DMS79 (cell line): ENCODE measurements around the gene KCNMB2.

ENCODE experiments used
- DNase-seq: peaks from one replicate; lab custom pipeline; 2025; lab: John Stamatoyannopoulos, UW

KCNMB2 gene

DNA sequence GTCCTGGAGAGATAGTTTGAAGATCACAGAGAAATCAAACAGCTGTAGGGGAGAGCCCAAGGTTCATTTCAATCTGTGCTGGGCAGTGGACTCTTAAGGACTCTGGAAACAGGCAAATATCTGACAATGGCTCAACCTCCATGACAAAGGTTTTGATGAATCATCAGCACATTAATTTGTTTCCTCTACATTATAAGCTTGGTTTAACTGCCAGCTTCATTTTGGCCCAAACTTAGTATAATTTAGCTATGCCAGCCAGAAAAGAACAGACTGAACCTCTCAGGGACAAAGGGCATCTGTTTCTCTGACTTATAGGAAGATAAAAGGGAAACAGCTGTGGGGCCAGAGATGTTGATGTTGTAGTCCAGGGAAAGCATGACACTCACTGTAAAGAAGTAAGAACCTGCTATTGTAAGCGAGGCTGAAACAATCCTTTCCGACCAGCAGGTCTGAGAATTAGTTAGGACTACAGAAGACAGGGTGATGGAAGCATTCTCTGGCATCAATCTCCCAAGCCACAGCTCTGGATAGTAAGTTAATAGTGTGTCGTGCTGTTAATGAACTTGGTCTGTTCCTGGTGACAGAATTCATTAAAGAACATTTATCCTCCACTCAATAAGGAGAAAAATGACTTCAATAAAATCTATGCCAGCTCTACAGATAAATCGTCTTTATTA, 110.1 kb downstream of the KCNMB2 start:
- no peak for DNase-seq

DNA sequence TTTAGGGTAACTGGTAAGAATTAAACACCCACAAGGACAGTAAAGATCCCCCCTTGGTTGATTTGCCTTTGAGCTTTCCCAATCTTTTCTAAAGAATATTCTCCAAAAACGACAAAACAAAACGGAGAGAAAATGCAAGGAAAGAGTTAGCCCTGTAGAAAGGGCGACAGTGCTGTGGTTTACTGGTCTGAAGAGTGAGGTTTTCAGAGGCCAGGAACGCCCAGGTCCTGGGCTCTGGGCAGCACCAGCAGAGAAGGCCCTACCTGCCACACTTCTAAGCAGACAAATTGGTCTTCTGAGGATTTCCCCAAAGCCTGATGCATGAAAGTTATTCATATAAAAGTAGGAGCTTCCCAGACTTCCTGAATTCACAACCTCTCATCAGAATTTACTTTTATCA, 119.3 kb downstream of the KCNMB2 start:
- DNase-seq, result no peak

DNA sequence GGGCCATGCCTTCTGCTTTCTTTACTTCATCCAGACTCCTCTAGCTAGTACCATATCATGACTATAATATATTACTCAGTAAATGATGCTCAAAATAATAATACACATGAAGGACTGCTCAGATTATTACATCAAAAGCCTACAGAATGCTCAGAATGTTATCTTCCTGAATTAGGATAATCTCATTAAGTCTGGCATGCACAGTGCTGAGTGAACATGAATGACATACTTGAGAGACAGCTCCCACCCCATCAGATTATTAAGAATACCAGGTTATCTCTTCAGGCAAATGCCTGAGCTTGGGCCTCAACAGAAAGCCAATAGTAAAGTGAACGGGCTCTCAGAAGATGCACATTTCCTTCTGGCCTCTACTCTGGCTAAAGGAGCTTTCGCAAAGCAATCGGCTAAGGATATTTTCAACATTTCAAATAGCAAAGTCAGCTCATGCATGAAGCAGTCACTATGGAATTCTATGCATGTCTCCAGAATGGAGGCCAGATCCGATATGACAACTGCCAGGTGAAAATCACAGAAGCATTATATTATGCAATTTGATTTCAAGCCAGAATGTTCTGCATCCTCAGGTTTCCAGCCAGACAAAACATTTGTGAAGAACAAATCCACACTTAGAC, 122.6 kb downstream of the KCNMB2 start:
- no peak for DNase-seq

GRCh38 chr3:178663201-178663934, 127.1 kb downstream of the KCNMB2 start:
- DNase-seq, result no peak

- no peak for DNase-seq
Measured at GRCh38 chr3:178665747-178666146, 129.5 kb downstream of the KCNMB2 start.

- DNase-seq, result no peak
Measured at GRCh38 chr3:178669022-178669601, 132.9 kb downstream of the KCNMB2 start.

- no peak for DNase-seq
Measured at GRCh38 chr3:178669758-178670157, 133.5 kb downstream of the KCNMB2 start.

- DNase-seq, result no peak
Measured at GRCh38 chr3:178671377-178671776, 135.1 kb downstream of the KCNMB2 start.

GRCh38 chr3:178671791-178672190, 135.6 kb downstream of the KCNMB2 start:
- DNase-seq, result no peak

- no peak for DNase-seq
Measured at GRCh38 chr3:178672275-178672674, 136.0 kb downstream of the KCNMB2 start.

DNA sequence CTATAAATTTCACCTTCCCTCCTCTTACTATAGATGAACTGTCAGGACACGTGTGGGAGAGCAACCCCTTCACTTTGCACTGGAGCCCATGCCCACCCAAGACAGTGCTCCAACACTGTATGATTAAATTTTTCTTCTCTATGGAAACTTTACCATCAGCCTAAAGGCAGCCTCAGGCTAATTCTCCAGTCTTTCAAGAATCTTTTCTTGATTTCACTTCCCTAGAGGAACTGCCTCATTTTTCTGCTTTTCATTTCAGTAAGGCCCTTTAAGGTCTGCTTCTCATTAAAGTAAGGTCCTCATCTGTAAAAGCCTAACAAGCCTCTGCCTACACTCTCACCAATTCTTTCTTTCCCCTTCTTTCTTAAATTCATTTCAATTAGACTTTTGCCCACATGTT, 137.3 kb downstream of the KCNMB2 start:
- DNase-seq, result no peak

GRCh38 chr3:178676077-178676476, 139.8 kb downstream of the KCNMB2 start:
- DNase-seq, result no peak

GRCh38 chr3:178676942-178677790, 140.9 kb downstream of the KCNMB2 start:
- DNase-seq, result no peak

DNA sequence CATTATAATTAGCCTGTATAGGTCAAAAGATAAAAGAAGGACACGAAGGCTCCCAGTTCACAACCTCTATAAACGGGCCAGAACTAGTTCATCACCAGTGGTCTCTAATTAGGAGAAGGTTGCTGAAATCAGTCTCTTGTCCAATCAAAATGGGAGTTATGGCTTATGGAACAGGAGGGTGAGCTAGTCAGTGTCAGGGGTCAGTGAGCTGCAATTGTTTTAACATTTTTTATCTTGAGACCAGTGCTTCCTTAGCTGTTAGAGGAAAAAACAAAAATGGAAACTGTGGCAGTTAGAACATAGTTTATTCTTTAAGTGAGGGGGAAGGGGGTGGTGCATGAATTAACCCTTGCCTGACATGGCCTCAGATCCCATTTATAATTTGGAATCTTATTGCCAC, 141.7 kb downstream of the KCNMB2 start:
- no peak for DNase-seq

- no peak for DNase-seq
Measured at GRCh38 chr3:178680037-178680436, 143.8 kb downstream of the KCNMB2 start.

DNA sequence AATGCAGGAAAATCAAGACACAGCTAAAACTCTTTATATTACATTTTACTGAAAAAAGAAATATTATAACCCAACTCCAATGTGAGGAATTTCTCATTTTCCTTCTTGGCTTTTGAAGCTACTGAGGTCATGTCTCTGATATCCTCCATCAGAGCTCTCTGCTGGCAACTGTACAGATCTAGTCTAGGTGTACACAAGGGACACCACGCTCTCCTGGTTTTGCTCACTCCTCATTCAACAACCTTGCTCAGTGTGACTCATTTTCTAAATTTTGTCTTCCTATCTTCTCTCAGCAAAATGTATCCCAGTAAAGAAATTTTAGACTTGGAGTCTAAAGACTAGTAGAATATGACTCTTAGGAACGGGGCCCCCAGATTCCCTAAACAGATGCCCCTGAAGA, 144.3 kb downstream of the KCNMB2 start:
- DNase-seq, result no peak

GRCh38 chr3:178684881-178685590, 148.8 kb downstream of the KCNMB2 start:
- DNase-seq, result no peak

DNA sequence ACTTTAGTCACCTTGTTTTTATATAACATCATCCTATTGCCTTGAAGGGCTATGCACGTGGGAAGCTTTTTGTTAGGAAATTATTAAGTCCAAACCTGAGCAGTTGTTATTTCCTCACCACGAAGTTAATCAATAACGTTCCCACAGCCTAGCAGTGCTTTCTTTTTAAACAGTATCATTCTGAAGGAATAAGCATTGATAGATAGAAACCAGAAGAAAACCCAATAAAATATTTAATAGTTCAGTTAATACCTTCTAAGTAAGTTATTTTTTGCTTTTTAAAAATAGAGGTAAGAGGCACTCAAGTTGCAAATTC, 149.3 kb downstream of the KCNMB2 start:
- no peak for DNase-seq

DNA sequence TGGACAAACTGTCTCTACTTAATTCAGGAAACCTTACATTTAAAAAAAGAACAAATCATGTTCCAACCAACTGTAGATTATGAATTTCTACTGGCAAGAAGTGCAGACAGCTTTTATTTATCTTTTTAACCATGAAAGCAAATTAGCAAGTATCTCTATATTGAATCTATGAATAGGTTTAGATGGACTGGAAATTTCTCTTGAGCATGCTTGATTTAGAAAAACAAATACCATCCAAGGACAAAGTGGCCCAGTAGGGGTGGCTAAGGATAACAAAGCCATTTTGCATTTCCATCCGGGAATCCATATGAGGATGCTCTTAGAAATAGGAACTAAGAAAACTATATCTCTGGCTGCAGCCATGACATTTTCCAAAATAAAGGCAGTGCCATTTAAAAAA, 150.6 kb downstream of the KCNMB2 start:
- DNase-seq, result no peak

GRCh38 chr3:178690571-178690970, 154.3 kb downstream of the KCNMB2 start:
- no peak for DNase-seq

GRCh38 chr3:178699364-178699763, 163.1 kb downstream of the KCNMB2 start:
- DNase-seq, result no peak

DNA sequence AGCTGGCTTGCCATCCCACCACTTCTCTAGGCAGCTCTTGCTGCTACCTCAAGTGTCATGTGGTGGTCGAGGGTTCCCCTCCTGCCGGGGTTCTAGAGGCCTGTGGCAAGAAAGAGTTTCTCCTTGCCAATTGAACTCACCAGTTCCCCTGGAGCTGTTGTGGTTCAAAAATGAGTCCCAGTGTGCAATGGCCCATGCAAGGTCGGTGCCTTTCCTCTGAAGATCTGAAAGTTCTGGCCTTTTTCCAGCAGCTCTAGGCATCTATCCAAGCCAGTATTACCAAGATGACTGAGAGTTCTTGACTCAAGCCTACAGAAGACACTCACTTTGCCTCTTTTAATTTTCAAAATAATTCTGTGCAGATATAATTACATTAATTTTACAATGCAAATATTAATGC, 163.6 kb downstream of the KCNMB2 start:
- DNase-seq, result peak; percentile 48
